ENCODE data around the gene ZNF687.

GRCh38 chr1:151325646-151326429, 43.7 kb downstream of the ZNF687 start:
- no peak for TF ChIP-seq CTCF (IDR thresholded peaks at IDR 0.05)
- TF ChIP-seq EP300 (IDR thresholded peaks at IDR 0.05): no peak
- TF ChIP-seq POLR2A (IDR thresholded peaks at IDR 0.05): no peak
- no peak for TF ChIP-seq POLR2AphosphoS5 (IDR thresholded peaks at IDR 0.05)
